Chondrocyte (in vitro differentiated cells): ENCODE data around the gene PTCSC3. TPM values are rescaled to one million over a fixed set of nuclear protein-coding genes. Genes with fewer than 3 reads are reported as not detected.

Experiments used
- DNase-seq: peaks from one replicate; pipeline ENCODE4 v3.0.0; 2021; ENCODE audit warnings: mixed read lengths, low spot score
- H3K27ac Mint-ChIP-seq: one replicate; pipeline ENCODE4 v1.8.0; 2021; ENCODE audit warnings: mild to moderate bottlenecking, moderate library complexity, mixed read lengths; ENCODE audit not compliant: unreplicated experiment
- H3K27me3 Mint-ChIP-seq: 2 replicates; pipeline ENCODE4 v1.8.0; 2021; ENCODE audit warnings: low read depth, mixed read lengths
- H3K36me3 Mint-ChIP-seq: 2 replicates; pipeline ENCODE4 v1.8.0; 2021; ENCODE audit warnings: low read depth, mixed read lengths
- H3K4me1 Mint-ChIP-seq: 2 replicates; pipeline ENCODE4 v1.8.0; 2021; ENCODE audit warnings: low read depth, mild to moderate bottlenecking, mixed read lengths
- H3K4me3 Mint-ChIP-seq: one replicate; pipeline ENCODE4 v1.8.0; 2021; ENCODE audit warnings: mild to moderate bottlenecking, moderate library complexity, mixed read lengths; ENCODE audit not compliant: unreplicated experiment
- H3K9me3 Mint-ChIP-seq: 2 replicates; pipeline ENCODE4 v1.8.0; 2021; ENCODE audit warnings: low read depth, mixed read lengths
- CTCF ChIP-seq: fragments of 200-600 bp; sonication (generic); IDR thresholded peaks from 2 replicates; pipeline ENCODE4 v1.5.0; 2021; ENCODE audit warnings: antibody characterized with exemption, mild to moderate bottlenecking, moderate library complexity
- total RNA-seq: library from RNA; stranded (reverse); gene quantifications from 3 replicates; pipeline ENCODE4 v1.2.1, GENCODE V29; 2021

Gene PTCSC3
- total RNA-seq, 1 donor from 2014 or later: not detected

- Mint-ChIP-seq H3K27ac (no peak overlapping the region), H3K4me1 (no peaks in the 10 kb centered on the region), H3K4me3 (no peak overlapping the region), H3K9me3 (peaks cover 17% of the 10 kb centered on the region), H3K27me3 (peaks cover 13% of the 10 kb centered on the region), H3K36me3 (no peaks in the 10 kb centered on the region)
- DNase-seq: no peak
- no peak for TF ChIP-seq CTCF
Observed at GRCh38 chr14:36204461-36205073, 28.0 kb upstream of the PTCSC3 start.

GRCh38 chr14:36198378-36198777, 21.9 kb upstream of the PTCSC3 start:
- no peaks in the 10 kb centered on the region for H3K36me3 Mint-ChIP-seq
- H3K4me1 Mint-ChIP-seq: no peaks in the 10 kb centered on the region
- H3K9me3 Mint-ChIP-seq: peaks cover 10% of the 10 kb centered on the region
- no peak overlapping the region for H3K4me3 Mint-ChIP-seq
- H3K27me3 Mint-ChIP-seq: peaks cover 5% of the 10 kb centered on the region
- DNase-seq: no peak
- no peak overlapping the region for H3K27ac Mint-ChIP-seq
- TF ChIP-seq CTCF: no peak

- H3K4me3 Mint-ChIP-seq: no peak overlapping the region
- H3K27ac Mint-ChIP-seq: no peak overlapping the region
- no peaks in the 10 kb centered on the region for H3K9me3 Mint-ChIP-seq
- peaks cover 11% of the 10 kb centered on the region for H3K27me3 Mint-ChIP-seq
- H3K36me3 Mint-ChIP-seq: no peaks in the 10 kb centered on the region
- TF ChIP-seq CTCF: no peak
- H3K4me1 Mint-ChIP-seq: no peaks in the 10 kb centered on the region
- no peak for DNase-seq
Observed at GRCh38 chr14:36194663-36195062, 18.1 kb upstream of the PTCSC3 start.

GRCh38 chr14:36192530-36192929, 16.0 kb upstream of the PTCSC3 start:
- H3K36me3 Mint-ChIP-seq: no peaks in the 10 kb centered on the region
- DNase-seq: no peak
- H3K27ac Mint-ChIP-seq: no peak overlapping the region
- no peak overlapping the region for H3K4me3 Mint-ChIP-seq
- TF ChIP-seq CTCF: no peak
- H3K27me3 Mint-ChIP-seq: peaks cover 6% of the 10 kb centered on the region
- no peaks in the 10 kb centered on the region for H3K9me3 Mint-ChIP-seq
- H3K4me1 Mint-ChIP-seq: no peaks in the 10 kb centered on the region

GRCh38 chr14:36183402-36183801, 6.9 kb upstream of the PTCSC3 start:
- no peaks in the 10 kb centered on the region for H3K9me3 Mint-ChIP-seq
- no peaks in the 10 kb centered on the region for H3K36me3 Mint-ChIP-seq
- H3K4me1 Mint-ChIP-seq: no peaks in the 10 kb centered on the region
- no peak for DNase-seq
- no peaks in the 10 kb centered on the region for H3K27me3 Mint-ChIP-seq
- TF ChIP-seq CTCF: no peak
- H3K4me3 Mint-ChIP-seq: no peak overlapping the region
- H3K27ac Mint-ChIP-seq: no peak overlapping the region
